Caco-2 (cell line): ENCODE results near the gene TMEM267. TPM values are rescaled to one million over a fixed set of nuclear protein-coding genes. Genes with fewer than 3 reads are reported as not detected.
A peak's percentile ranks its signal among the peaks of the same experiment; 100 is the strongest.

Experiments
- BruUV-seq: library from RNA; stranded (reverse); fragments of 400-500 nt; replicated peaks from 2 replicates; lab custom pipeline; 2021; lab: Mats Ljungman, UMichigan
- CTCF ChIA-PET: fragments of 300-600 bp; sonication (Branson Sonifier 250); formaldehyde crosslinking; loops from one replicate; lab custom pipeline; 2022; ENCODE audit warnings: antibody characterized with exemption; lab: Charles Lee
- POLR2A ChIA-PET: fragments of 300-600 bp; sonication (Branson Sonifier 250); formaldehyde crosslinking; loops from one replicate; lab custom pipeline; 2022; ENCODE audit warnings: antibody characterized with exemption; lab: Charles Lee
- DNase-seq, 2 experiments: peaks; one replicate each; pipeline versions ENCODE4 v3.0.0 to v3.0.0-alpha.2; 2020 to 2022
- H3K27me3 ChIP-seq: replicated peaks from 2 replicates; pipeline ENCODE4 v1.6.0; 2011; ENCODE audit warnings: low read length; ENCODE audit not compliant: control insufficient read depth, insufficient read depth
- H3K36me3 ChIP-seq: 2 replicates; pipeline ENCODE4 v1.5.1; 2011; ENCODE audit warnings: low read length; ENCODE audit not compliant: control insufficient read depth, insufficient read depth
- H3K4me1 ChIP-seq: fragments of 250-450 bp; sonication (Bioruptor Pico); 2 replicates; pipeline ENCODE4 v1.5.1; 2020; ENCODE audit warnings: mild to moderate bottlenecking
- H3K4me3 ChIP-seq: 2 replicates; pipeline ENCODE4 v1.5.1; 2011; ENCODE audit warnings: low read depth, mild to moderate bottlenecking, control low read depth, low read length
- H3K9me3 ChIP-seq: fragments of 250-450 bp; sonication (Bioruptor Pico); 2 replicates; pipeline ENCODE4 v1.5.1; 2020; ENCODE audit warnings: mild to moderate bottlenecking, moderate library complexity
- H3K27ac Mint-ChIP-seq: one replicate; pipeline ENCODE4 v1.8.0; 2022; ENCODE audit warnings: mixed read lengths; ENCODE audit not compliant: unreplicated experiment
- H3K27me3 Mint-ChIP-seq: one replicate; pipeline ENCODE4 v1.8.0; 2022; ENCODE audit warnings: mixed read lengths; ENCODE audit not compliant: insufficient read depth, unreplicated experiment
- H3K36me3 Mint-ChIP-seq: one replicate; pipeline ENCODE4 v1.8.0; 2022; ENCODE audit warnings: mild to moderate bottlenecking, mixed read lengths; ENCODE audit not compliant: insufficient read depth, unreplicated experiment
- H3K4me1 Mint-ChIP-seq: one replicate; pipeline ENCODE4 v1.8.0; 2022; ENCODE audit warnings: low read depth, mixed read lengths; ENCODE audit not compliant: unreplicated experiment
- H3K4me3 Mint-ChIP-seq: one replicate; pipeline ENCODE4 v1.8.0; 2022; ENCODE audit warnings: mild to moderate bottlenecking, moderate library complexity, mixed read lengths; ENCODE audit not compliant: unreplicated experiment
- H3K9me3 Mint-ChIP-seq: one replicate; pipeline ENCODE4 v1.8.0; 2022; ENCODE audit warnings: mixed read lengths; ENCODE audit not compliant: unreplicated experiment
- intact Hi-C: fragments of 100-400 bp; cut with micrococcal nuclease; formaldehyde crosslinking; loops from one replicate; pipeline ENCODE4 v1.10.0; 2022; ENCODE audit not compliant: unreplicated experiment
- total RNA-seq: library from RNA; stranded (reverse); gene quantifications from 2 replicates; pipeline ENCODE4 v1.2.3, GENCODE V29; 2022
- TF ChIP-seq, protein P1 (sequence below), 2 experiments: fragments of 200-600 bp in 1 of 2; IDR thresholded peaks; 1 replicate in 1 of 2; 2 replicates in 1 of 2; pipeline versions ENCODE4 v1.5.1 to v1.8.0; 2011 to 2022; ENCODE audit warnings: antibody characterized with exemption in 1 of 2, control low read depth in 1 of 2, inconsistent platforms in 1 of 2, low read depth in 1 of 2, low read length in 1 of 2, mild to moderate bottlenecking in 1 of 2, moderate library complexity in 1 of 2; ENCODE audit not compliant: insufficient read depth in 1 of 2, severe bottlenecking in 1 of 2, unreplicated experiment in 1 of 2

Gene TMEM267
- total RNA-seq, 1 experiment from 2014 or later = 15.5 TPM

DNA sequence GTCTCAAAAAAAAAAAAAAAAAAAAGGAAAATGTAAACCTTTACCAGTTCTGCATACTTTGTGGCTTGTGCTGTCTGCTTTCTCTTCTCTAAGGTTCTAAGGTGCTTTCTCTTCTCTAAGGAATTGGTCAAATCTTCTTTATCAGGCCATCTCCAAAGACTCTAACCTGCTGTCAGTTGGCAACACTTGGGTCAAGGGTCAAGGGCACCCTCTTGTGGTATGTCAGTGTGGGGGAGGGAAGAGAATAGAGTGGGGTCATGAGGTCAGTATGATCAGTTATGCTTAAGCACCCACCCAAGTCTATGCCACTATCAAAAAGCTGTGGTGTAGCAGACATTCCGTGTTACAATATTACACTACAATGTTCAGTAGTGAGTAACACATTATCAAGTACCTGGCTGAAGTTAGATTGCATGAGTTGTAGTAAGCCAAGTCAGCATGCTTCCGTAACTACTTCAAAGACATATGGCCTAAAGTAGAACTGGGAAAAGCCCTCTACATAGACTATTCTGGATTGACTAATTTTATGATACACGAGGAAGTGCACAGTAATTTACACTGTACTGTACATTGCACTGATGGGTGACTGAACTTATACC, 46.5 kb downstream of the TMEM267 start:
- no peaks in the 10 kb centered on the region for H3K27me3 ChIP-seq
- no peaks in the 10 kb centered on the region; the same call in 1 of the 2 replicates for H3K9me3 ChIP-seq
- Mint-ChIP-seq H3K36me3 (peaks cover 9% of the 10 kb centered on the region), H3K4me1 (peaks cover 12% of the 10 kb centered on the region), H3K9me3 (peaks cover 36% of the 10 kb centered on the region), H3K27me3 (no peaks in the 10 kb centered on the region), H3K4me3 (no peak overlapping the region), H3K27ac (no peak overlapping the region)
- no TSS peak for BruUV-seq
- CTCF ChIA-PET = no interaction called here
- no peak overlapping the region for H3K4me3 ChIP-seq
- TF ChIP-seq, protein P1, sequence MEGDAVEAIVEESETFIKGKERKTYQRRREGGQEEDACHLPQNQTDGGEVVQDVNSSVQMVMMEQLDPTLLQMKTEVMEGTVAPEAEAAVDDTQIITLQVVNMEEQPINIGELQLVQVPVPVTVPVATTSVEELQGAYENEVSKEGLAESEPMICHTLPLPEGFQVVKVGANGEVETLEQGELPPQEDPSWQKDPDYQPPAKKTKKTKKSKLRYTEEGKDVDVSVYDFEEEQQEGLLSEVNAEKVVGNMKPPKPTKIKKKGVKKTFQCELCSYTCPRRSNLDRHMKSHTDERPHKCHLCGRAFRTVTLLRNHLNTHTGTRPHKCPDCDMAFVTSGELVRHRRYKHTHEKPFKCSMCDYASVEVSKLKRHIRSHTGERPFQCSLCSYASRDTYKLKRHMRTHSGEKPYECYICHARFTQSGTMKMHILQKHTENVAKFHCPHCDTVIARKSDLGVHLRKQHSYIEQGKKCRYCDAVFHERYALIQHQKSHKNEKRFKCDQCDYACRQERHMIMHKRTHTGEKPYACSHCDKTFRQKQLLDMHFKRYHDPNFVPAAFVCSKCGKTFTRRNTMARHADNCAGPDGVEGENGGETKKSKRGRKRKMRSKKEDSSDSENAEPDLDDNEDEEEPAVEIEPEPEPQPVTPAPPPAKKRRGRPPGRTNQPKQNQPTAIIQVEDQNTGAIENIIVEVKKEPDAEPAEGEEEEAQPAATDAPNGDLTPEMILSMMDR (IDR thresholded peaks at IDR 0.05; ENCODE audit: insufficient read depth in 1 of 2, low read depth in 1 of 2, low read length in 1 of 2, severe bottlenecking in 1 of 2, unreplicated experiment in 1 of 2) = no peak
- H3K4me1 ChIP-seq = peaks cover 10% of the 10 kb centered on the region
- no peak for DNase-seq
- no peaks in the 10 kb centered on the region for H3K36me3 ChIP-seq
- POLR2A ChIA-PET = no interaction called here
- intact Hi-C loops = no loop called here

DNA sequence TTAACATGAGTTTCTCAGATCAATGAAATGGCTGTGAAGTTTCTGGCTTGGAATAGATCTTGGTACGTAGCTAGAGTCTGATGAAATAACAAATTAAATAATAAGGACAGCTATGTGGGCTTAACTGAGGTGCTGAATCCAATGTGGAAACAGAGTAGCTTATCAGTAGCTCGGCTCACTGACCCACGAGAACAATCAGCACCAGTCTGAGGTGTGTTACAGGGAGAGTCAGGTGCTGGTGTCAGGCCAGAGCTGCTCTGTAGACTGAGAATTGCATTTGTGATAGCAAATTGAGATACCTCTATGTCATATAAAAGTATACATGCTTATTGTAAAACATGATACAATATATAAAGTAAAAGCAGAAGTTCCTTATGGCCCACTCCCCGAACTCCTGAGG, 50.3 kb downstream of the TMEM267 start:
- H3K27me3 ChIP-seq = no peaks in the 10 kb centered on the region
- H3K27ac Mint-ChIP-seq = no peak overlapping the region
- ChIA-PET CTCF (no interaction called here), POLR2A (no interaction called here)
- no peaks in the 10 kb centered on the region for H3K36me3 Mint-ChIP-seq
- no peak overlapping the region for H3K4me3 Mint-ChIP-seq
- H3K4me3 ChIP-seq = no peak overlapping the region
- no peaks in the 10 kb centered on the region for H3K9me3 ChIP-seq
- no peaks in the 10 kb centered on the region for H3K36me3 ChIP-seq
- no peak for DNase-seq
- H3K9me3 Mint-ChIP-seq = peaks cover 14% of the 10 kb centered on the region
- peaks cover 12% of the 10 kb centered on the region for H3K4me1 ChIP-seq
- TF ChIP-seq, protein P1 (IDR thresholded peaks at IDR 0.05; ENCODE audit: insufficient read depth in 1 of 2, low read depth in 1 of 2, low read length in 1 of 2, severe bottlenecking in 1 of 2, unreplicated experiment in 1 of 2) = no peak
- peaks cover 24% of the 10 kb centered on the region for H3K4me1 Mint-ChIP-seq
- H3K27me3 Mint-ChIP-seq = no peaks in the 10 kb centered on the region
- intact Hi-C loops = loop anchor here (5.0 kb wide), 1 partner anchor 36 kb away; no protein-coding TSS in a partner anchor
- no TSS peak for BruUV-seq

DNA sequence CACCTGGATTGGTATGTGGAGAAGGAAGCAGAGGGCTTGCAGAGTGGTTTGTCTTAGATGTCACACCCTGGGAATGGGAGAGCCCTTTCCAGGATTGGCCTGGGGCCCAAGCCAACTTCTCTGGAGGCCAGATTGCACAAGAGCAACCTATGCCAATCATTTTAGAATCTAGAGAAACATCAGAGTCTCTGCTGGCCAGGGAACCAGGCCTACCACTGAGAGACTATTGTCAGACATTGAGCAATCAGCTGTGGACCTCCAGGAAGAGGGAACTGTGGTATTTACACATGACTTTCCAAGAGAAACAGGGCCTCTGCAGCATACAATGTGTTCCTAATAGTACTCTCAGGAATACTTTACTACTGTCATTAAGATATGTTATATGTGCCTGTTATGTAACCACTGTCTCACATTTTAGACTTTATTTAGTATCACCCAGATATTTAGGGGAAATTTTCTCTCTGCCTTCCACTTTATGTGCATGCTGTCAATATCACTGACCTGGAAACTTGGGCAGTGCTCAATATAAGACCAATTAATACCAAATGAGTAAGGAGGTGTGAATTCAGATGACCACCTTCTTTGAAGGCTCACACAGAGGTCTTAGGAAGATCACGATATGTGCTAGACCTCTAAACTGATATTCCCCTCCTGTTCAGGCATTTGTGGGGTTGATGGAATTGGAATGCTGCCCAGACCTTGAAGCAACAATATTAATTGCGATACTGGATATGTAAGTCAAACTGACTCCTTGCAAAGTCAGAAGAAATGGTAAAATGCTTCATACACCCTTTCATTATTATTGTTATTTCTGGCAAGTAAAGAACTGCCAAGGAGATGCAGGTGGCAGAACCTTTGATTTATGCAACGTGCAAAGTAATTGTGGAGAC, 50.9 kb downstream of the TMEM267 start:
- no peaks in the 10 kb centered on the region for H3K27me3 ChIP-seq
- POLR2A ChIA-PET = no interaction called here

More for the DNA sequence above, 50.9 kb downstream of the TMEM267 start:
- DNase-seq = peak; percentile 52 to 73
- CTCF ChIA-PET = interaction anchor here (1.0 kb wide), 1 partner anchor 51 kb away, joined by 5 read pairs; the partner anchor contains the start of gene TMEM267
- no peak overlapping the region for H3K4me3 Mint-ChIP-seq
- H3K4me3 ChIP-seq = no peak overlapping the region
- peaks cover 8% of the 10 kb centered on the region for H3K9me3 Mint-ChIP-seq
- BruUV-seq = no TSS peak
- no peak overlapping the region for H3K27ac Mint-ChIP-seq
- TF ChIP-seq, protein P1 (IDR thresholded peaks at IDR 0.05; ENCODE audit: insufficient read depth in 1 of 2, low read depth in 1 of 2, low read length in 1 of 2, severe bottlenecking in 1 of 2, unreplicated experiment in 1 of 2) = no peak
- H3K36me3 ChIP-seq = no peaks in the 10 kb centered on the region
- no peaks in the 10 kb centered on the region for H3K9me3 ChIP-seq
- intact Hi-C loops = loop anchor here (5.0 kb wide), 1 partner anchor 35 kb away; no protein-coding TSS in a partner anchor
- H3K27me3 Mint-ChIP-seq = no peaks in the 10 kb centered on the region
- peaks cover 18% of the 10 kb centered on the region for H3K4me1 ChIP-seq
- H3K4me1 Mint-ChIP-seq = peaks cover 28% of the 10 kb centered on the region
- no peaks in the 10 kb centered on the region for H3K36me3 Mint-ChIP-seq
